ENCODE results near the gene CTU2.
"Not testable (repeated sequence)": the region's sequence is repeated elsewhere in the genome, so short reads cannot be mapped to it uniquely, and the experiment has no call there.

CTU2 gene

GRCh38 chr16:88706229-88706964, at the start of gene CTU2, which contains the start of gene RNF166:
TSS of gene CTU2 (plus strand) at chr16:88706503. CDS start at chr16:88706531, 28 bp downstream.
TSS of gene RNF166 (minus strand) at chr16:88706408. CDS start at chr16:88706325, 83 bp downstream.
- peak; percentile 87 for DNase-seq

- no peak for DNase-seq
Measured at GRCh38 chr16:88657371-88657770, 48.9 kb upstream of the CTU2 start.

- DNase-seq: no peak
Measured at GRCh38 chr16:88658714-88659113, 47.6 kb upstream of the CTU2 start.

- DNase-seq: no peak
Measured at GRCh38 chr16:88659160-88659559, 47.1 kb upstream of the CTU2 start.

- DNase-seq: no peak
Measured at GRCh38 chr16:88661468-88661867, 44.8 kb upstream of the CTU2 start.

GRCh38 chr16:88662222-88662842, 44.0 kb upstream of the CTU2 start:
- DNase-seq: no peak

- peak; percentile 98 for DNase-seq
Measured at GRCh38 chr16:88662843-88663606, 43.3 kb upstream of the CTU2 start, which contains the start of gene MVD. TSS of gene MVD (minus strand) at chr16:88663091. CDS start at chr16:88663080, 11 bp downstream.

DNA sequence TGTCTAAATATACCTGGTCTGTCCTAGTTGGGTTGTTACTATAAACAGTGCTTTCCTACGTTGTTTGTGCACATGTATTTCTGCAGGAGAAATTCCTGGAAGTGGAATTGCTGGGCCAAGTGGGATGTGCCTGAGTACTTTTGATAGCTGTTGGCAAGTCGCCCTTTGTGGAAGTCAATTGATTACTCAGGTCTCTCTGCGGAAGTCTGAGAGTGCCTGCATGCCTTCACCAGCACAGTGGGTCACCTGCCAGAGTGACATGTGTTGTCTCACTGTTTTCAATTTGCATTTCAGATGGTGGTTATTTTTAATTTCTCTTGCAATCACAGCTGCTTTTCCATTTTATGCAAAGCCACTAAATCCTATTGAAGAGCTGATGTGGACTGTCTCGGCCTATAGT, 41.2 kb upstream of the CTU2 start:
- DNase-seq: no peak

DNA sequence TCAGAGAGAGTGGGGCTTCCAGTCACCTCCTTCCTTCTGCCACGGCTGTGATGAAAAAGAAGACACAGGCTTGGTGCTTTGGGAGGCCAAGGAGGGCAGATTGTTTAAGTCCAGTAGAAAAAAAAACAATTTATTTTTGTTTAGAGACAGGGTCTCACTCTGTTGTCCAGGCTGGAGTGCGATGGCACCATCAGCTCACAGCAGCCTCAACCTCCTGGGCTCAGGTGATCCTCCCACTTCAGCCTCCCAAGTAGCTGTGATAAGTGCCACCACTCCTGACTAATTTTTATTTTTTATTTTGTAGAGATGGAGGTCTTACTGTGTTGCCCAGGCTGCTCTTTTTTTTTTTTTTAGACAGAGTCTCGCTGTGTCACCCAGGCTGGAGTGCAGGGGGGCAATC, 40.7 kb upstream of the CTU2 start:
- no peak for DNase-seq

DNA sequence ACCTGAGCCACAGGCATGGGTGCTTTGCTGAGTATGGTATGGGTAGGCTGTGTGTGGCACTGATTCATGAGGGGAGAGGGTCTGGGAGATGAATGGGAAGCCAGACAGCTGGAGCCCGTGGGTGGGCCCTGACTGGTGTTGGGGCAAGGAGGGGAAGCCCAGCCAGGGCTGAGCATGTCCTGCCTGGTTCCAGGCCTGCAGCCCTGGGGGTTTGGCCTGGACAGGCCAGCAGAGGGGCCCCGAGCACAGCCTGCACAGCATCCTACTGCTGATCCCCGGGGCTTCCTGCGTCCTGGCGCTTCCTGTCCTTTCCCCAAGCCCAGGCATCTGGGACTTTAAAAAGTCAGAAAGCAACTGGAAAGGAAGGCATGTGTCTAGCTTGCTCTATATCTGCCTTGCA, 38.8 kb upstream of the CTU2 start:
- no peak for DNase-seq

DNA sequence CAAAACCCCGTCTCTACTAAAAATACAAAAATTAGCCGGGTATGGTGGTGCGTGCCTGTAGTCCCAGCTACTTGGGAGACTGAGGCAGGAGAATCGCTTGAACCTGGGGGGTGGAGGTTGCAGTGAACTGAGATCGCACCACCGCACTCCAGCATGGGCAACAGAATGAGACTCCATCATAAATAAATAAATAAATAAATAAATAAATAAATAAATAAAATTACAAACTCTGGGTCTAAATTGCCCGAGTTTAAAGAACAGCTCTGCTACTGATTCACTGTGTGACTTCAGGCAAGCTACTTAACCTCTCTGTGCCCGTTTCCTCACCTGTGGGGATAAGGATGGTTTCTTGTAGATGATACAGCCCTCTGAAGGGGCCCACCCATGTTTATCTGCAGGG, 36.8 kb upstream of the CTU2 start:
- not testable (repeated sequence) for DNase-seq

GRCh38 chr16:88669980-88670379, 36.3 kb upstream of the CTU2 start:
- no peak for DNase-seq

GRCh38 chr16:88671806-88672205, 34.5 kb upstream of the CTU2 start:
- DNase-seq: no peak

DNA sequence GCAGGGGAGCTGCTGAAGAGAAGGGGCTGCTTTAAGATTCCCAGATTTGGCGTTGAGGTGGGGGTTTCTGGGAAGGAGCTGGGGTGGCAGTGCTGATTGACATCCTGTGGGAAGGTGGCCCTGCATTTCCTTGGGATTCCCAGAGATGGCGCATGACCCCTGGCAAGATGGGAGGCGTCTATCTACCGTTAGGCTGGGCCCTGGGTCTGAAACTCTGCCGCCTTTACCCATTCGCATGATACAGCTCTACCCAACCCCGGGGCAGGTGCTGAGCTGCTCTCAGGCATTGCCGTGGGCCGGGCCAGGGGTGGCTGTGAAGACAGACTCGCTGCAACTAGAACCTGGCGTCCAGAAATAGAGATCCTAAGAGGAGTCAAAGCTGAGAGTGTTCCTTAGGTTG, 33.5 kb upstream of the CTU2 start:
- DNase-seq: no peak

DNA sequence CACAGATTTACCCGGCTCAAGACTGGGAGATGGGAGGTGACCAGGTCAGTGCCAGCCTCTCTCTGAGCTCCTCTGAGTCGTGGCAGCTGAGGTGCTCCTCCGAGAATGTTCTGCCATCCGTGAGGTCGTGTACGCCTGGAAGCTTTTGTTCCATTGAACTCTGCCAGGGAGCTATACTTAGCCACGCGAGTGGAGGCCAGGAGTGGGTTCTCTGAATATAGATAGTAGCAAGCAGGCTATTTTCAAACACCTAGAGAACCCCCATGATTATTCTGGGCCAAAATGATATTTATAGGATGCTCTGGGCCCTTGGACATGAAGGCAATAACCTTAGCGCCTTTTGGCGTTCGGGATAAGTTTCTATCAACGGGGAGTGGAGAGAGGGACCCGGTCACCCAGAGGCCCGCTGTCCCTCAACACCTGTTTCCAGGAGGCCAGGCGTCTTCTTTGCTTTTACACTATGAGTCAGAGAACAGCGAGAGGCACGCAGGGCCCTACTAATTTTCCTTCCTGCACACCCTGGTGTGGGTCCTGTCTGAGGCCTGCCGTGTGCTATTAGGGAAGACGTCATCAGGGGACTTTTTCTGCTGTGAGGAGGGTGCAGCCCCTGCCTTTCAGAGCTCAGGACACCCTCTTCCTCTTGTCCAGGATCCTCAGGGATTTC, 32.5 kb upstream of the CTU2 start:
- no peak for DNase-seq

DNA sequence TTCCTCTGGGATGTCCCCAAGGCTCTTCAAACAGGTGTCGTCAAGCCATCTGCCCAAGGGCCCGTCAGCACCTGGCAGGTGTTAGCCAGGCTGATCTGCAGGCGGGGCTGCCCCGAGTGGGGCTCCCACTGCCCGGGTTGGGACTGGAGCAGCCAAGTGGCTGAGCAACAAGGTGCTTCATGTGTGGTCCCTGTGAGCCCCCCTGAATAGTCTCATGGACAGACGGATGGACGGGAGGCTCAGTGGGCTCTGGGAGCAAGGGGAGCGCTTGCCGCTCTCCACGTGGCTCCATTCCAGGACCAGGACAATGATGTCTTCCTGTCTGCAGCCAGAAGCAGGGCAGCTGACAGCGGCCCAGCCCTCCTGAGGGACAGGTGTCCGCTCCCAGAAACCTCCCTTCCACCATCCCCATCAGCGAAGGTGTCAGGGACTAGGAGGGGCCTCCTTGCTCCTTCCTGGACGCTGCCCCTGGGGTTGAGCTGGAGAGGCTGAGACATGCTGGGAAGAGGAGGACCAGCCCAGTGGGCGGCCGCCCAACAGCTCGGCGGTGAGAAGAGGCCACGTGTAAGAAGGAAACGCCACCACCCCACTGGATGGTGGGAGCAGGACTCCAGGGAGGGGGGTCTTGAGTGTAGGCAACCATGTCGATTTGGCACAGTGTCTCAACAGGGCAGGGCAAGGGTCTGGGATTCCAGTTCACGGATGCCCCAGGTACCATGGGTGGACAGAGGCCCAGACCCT, 29.6 kb upstream of the CTU2 start:
- no peak for DNase-seq

GRCh38 chr16:88677721-88678120, 28.6 kb upstream of the CTU2 start:
- DNase-seq: no peak

DNA sequence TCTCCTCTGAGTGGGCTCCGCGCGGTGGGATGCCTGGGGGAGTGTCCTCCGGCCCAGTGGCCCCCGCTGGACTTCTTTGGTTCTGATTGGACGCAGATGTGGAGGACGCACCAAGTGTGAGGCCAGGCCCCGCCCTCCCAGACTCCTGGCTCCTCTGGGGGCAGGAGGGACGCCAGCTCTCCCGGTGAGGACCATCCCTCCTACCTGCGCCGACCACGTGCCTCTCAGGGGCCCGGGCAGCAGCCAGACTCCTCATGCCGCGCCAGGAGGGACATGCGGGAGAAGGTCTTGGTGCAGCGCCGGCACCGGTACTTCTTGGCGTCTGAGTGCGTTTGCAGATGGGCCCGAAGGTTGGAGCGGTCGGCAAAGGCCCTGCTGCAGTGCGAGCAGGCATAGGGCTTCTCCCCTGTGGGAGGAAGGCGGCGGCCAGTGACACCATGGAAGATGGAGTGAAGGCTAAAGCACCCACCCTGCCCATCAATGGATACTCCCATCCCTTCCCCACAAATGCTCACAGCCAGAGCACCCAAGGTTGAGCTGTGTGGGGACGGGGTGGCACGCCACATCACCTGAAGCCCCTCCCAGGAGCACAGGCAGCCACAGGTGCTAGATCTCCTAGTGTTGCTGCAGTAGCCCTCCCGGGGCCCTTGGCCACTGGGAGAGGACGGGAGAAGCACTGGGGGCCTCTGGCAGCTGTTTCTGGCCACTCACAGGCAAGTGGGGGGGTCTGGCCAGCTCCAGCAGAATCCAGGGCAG, 27.9 kb upstream of the CTU2 start:
- DNase-seq: no peak

GRCh38 chr16:88680554-88681083, 25.7 kb upstream of the CTU2 start:
- DNase-seq: no peak

GRCh38 chr16:88681084-88681680, 25.1 kb upstream of the CTU2 start:
- DNase-seq: no peak

All from retina (tissue), 1 donor.